ENCODE results near the gene ROBO2. TPM values are rescaled to one million over a fixed set of nuclear protein-coding genes. Genes with fewer than 3 reads are reported as not detected.

ROBO2 gene
- total RNA-seq, 2 donors from 2014 or later = not detected

GRCh38 chr3:77125966-77126365 lies 86.1 kb downstream of the ROBO2 start:
- Mint-ChIP-seq H3K4me1 (no peaks in the 10 kb centered on the region), H3K9me3 (peaks cover 17% of the 10 kb centered on the region), H3K27ac (no peak overlapping the region), H3K36me3 (ENCODE audit: low read depth) (no peaks in the 10 kb centered on the region), H3K4me3 (no peak overlapping the region), H3K27me3 (no peaks in the 10 kb centered on the region)
- ATAC-seq (replicated peaks) = no peak

DNA sequence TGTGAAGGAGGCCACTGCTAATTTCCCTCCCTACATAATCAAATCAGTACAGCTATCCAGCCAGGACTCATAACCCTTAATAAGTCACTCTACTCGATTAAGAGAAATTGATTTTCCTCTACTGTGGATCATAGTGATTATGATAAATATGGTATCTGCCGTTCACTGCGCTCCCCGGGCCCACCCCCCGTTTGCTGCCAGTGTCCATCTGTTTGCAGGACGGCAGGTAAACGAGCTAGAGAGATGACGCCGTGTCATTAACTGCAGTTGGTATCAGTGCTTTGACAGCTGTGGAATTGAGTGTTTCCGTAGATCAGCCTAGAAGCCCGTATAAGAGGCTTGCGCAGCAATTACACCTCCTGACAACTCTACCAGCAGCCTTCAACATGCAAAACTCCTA lies 94.9 kb downstream of the ROBO2 start:
- H3K4me1 Mint-ChIP-seq = no peaks in the 10 kb centered on the region
- H3K27ac Mint-ChIP-seq = no peak overlapping the region
- H3K9me3 Mint-ChIP-seq = peaks cover 4% of the 10 kb centered on the region
- H3K36me3 Mint-ChIP-seq (ENCODE audit: low read depth) = no peaks in the 10 kb centered on the region
- H3K27me3 Mint-ChIP-seq = no peaks in the 10 kb centered on the region
- no peak overlapping the region for H3K4me3 Mint-ChIP-seq
- no peak for ATAC-seq (replicated peaks)

GRCh38 chr3:77137559-77137958 lies 97.7 kb downstream of the ROBO2 start:
- H3K4me3 Mint-ChIP-seq = no peak overlapping the region
- H3K27me3 Mint-ChIP-seq = no peaks in the 10 kb centered on the region
- no peaks in the 10 kb centered on the region for H3K36me3 Mint-ChIP-seq (ENCODE audit: low read depth)
- H3K27ac Mint-ChIP-seq = no peak overlapping the region
- no peak for ATAC-seq (replicated peaks)
- H3K4me1 Mint-ChIP-seq = no peaks in the 10 kb centered on the region
- H3K9me3 Mint-ChIP-seq = no peaks in the 10 kb centered on the region

- Mint-ChIP-seq H3K4me1 (no peaks in the 10 kb centered on the region), H3K27me3 (no peaks in the 10 kb centered on the region), H3K9me3 (peaks cover 7% of the 10 kb centered on the region), H3K36me3 (ENCODE audit: low read depth) (no peaks in the 10 kb centered on the region), H3K27ac (no peak overlapping the region), H3K4me3 (no peak overlapping the region)
- no peak for ATAC-seq (replicated peaks)
Observed at GRCh38 chr3:77139624-77140023, 99.7 kb downstream of the ROBO2 start.

- no peak overlapping the region for H3K27ac Mint-ChIP-seq
- no peaks in the 10 kb centered on the region for H3K4me1 Mint-ChIP-seq
- H3K9me3 Mint-ChIP-seq = peaks cover 11% of the 10 kb centered on the region
- H3K4me3 Mint-ChIP-seq = no peak overlapping the region
- H3K36me3 Mint-ChIP-seq (ENCODE audit: low read depth) = no peaks in the 10 kb centered on the region
- no peak for ATAC-seq (replicated peaks)
- H3K27me3 Mint-ChIP-seq = no peaks in the 10 kb centered on the region
Observed at GRCh38 chr3:77141423-77141822, 101.5 kb downstream of the ROBO2 start.

GRCh38 chr3:77142578-77142977 lies 102.7 kb downstream of the ROBO2 start:
- H3K36me3 Mint-ChIP-seq (ENCODE audit: low read depth) = no peaks in the 10 kb centered on the region
- H3K4me1 Mint-ChIP-seq = no peaks in the 10 kb centered on the region
- peaks cover 11% of the 10 kb centered on the region for H3K9me3 Mint-ChIP-seq
- no peak for ATAC-seq (replicated peaks)
- H3K27ac Mint-ChIP-seq = no peak overlapping the region
- no peaks in the 10 kb centered on the region for H3K27me3 Mint-ChIP-seq
- H3K4me3 Mint-ChIP-seq = no peak overlapping the region

DNA sequence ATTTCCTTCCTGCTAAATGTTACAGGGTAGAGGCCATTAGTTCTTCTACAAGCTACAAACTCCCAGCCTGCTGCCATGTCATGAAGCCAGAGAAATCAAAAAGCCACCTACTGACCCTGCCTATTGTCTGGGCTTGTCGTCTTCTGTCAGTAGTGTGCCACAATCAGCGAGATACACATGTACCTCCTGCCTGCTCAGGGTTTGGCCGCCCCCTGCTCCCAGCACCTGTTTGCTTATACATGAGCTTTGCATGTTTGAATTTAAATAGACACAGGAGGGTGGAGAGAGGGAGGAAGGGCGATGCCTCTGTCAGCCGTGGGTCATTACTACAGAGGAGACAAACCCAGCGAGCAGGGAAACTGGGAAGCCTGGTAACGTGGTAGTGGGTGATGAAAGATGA lies 106.1 kb downstream of the ROBO2 start:
- Mint-ChIP-seq H3K4me3 (no peak overlapping the region), H3K36me3 (ENCODE audit: low read depth) (no peaks in the 10 kb centered on the region), H3K27me3 (no peaks in the 10 kb centered on the region), H3K4me1 (no peaks in the 10 kb centered on the region), H3K27ac (no peak overlapping the region), H3K9me3 (peaks cover 11% of the 10 kb centered on the region)
- ATAC-seq (replicated peaks) = no peak

- H3K27me3 Mint-ChIP-seq = no peaks in the 10 kb centered on the region
- H3K36me3 Mint-ChIP-seq (ENCODE audit: low read depth) = no peaks in the 10 kb centered on the region
- peaks cover 11% of the 10 kb centered on the region for H3K9me3 Mint-ChIP-seq
- no peak overlapping the region for H3K4me3 Mint-ChIP-seq
- H3K27ac Mint-ChIP-seq = no peak overlapping the region
- no peak for ATAC-seq (replicated peaks)
- H3K4me1 Mint-ChIP-seq = no peaks in the 10 kb centered on the region
Observed at GRCh38 chr3:77147836-77148578, 108.1 kb downstream of the ROBO2 start.

GRCh38 chr3:77149382-77149781 lies 109.5 kb downstream of the ROBO2 start:
- Mint-ChIP-seq H3K4me3 (no peak overlapping the region), H3K27me3 (no peaks in the 10 kb centered on the region), H3K9me3 (peaks cover 5% of the 10 kb centered on the region), H3K36me3 (ENCODE audit: low read depth) (no peaks in the 10 kb centered on the region), H3K4me1 (no peaks in the 10 kb centered on the region), H3K27ac (no peak overlapping the region)
- no peak for ATAC-seq (replicated peaks)

DNA sequence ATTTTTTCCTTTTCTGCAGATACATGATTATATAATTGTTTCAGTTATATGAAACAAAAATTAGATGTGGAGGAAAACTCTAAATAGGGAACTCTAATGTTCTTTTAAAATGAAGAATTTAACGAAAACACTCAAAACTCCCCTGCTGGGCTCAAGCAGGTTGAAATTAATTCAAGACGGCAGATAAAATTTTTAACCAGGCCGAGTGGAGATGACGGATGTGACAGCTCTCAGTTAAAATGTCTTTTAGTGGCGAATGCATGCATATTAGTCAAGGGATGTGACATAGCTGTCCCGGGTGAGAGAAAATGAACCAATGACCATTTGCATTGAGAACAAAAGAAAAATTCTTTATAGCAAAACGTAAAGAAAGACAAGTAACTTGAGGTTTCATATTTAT lies 110.1 kb downstream of the ROBO2 start:
- no peaks in the 10 kb centered on the region for H3K36me3 Mint-ChIP-seq (ENCODE audit: low read depth)
- ATAC-seq (replicated peaks) = no peak
- peaks cover 5% of the 10 kb centered on the region for H3K9me3 Mint-ChIP-seq
- H3K27me3 Mint-ChIP-seq = no peaks in the 10 kb centered on the region
- H3K27ac Mint-ChIP-seq = no peak overlapping the region
- no peaks in the 10 kb centered on the region for H3K4me1 Mint-ChIP-seq
- H3K4me3 Mint-ChIP-seq = no peak overlapping the region

GRCh38 chr3:77150759-77151158 lies 110.9 kb downstream of the ROBO2 start:
- Mint-ChIP-seq H3K27ac (no peak overlapping the region), H3K9me3 (peaks cover 7% of the 10 kb centered on the region), H3K4me3 (no peak overlapping the region), H3K36me3 (ENCODE audit: low read depth) (no peaks in the 10 kb centered on the region), H3K27me3 (no peaks in the 10 kb centered on the region), H3K4me1 (no peaks in the 10 kb centered on the region)
- ATAC-seq (replicated peaks) = no peak

DNA sequence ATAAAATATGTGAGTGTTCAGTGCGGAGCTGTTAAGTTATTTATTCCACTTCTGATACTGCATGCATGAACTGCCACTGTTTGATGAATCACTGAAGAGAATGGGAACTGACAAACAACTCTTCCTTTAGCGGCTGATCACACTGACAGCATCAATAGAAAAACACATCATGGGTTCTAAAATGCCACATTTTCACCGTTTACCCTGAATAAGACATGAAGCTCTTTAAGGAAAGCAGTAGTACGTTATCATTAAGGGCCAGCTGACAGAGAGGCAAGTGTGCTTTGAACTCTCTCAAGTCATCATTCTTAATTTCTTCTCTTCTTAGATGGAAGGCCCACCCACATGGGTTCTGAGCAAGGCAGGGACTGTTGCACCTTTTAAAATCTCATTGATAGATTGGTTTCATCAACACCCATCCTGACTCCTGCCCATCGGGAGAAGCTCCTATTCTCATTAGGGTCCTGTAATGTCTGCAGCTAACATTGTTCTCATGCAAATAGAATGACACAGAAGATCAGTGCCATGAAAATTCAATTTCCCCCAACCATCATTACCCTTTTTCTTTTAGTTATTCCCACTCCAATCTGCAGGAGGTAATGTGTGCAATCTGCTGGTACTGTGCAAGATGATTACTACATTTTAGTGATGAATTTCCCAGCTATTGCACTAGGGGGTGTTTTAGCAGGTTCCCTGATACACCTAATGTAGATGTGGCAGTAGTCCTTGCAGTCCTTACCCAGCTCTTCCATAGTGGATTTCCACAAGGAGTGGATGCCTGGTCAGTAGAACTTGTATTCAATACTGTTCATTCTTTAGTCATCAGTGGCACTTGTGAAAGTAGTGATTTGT lies 119.1 kb downstream of the ROBO2 start:
- Mint-ChIP-seq H3K27me3 (no peaks in the 10 kb centered on the region), H3K27ac (no peak overlapping the region), H3K4me3 (no peak overlapping the region), H3K4me1 (no peaks in the 10 kb centered on the region), H3K9me3 (peaks cover 10% of the 10 kb centered on the region), H3K36me3 (ENCODE audit: low read depth) (no peaks in the 10 kb centered on the region)
- no peak for ATAC-seq (replicated peaks)

DNA sequence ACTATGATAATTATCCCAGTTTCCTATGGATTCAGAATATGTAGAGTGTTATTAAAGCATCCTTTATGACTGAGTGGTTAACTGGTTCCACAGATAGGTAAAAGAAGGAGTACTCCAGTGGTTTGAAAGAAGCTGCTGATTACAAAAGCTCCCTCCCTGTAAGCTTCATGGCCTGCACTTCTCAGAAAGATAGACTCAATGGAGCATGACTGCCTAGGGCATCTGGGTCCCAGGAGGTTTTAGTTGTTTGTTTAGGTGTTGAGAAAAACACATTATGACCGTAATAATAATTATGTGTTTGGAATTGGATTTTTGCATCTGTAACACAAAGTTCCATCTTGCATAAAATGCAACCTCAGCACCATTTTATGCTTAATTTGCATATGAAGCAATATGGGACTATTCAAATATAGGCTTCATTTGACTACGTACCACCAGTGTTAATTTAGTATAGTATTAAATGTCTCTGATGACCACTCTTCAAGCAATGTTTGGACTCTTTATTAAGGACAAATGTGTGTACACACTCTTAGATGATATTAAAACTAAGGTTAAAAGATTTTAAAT lies 121.1 kb downstream of the ROBO2 start:
- Mint-ChIP-seq H3K9me3 (peaks cover 5% of the 10 kb centered on the region), H3K27ac (no peak overlapping the region), H3K4me1 (no peaks in the 10 kb centered on the region), H3K4me3 (no peak overlapping the region), H3K27me3 (no peaks in the 10 kb centered on the region), H3K36me3 (ENCODE audit: low read depth) (no peaks in the 10 kb centered on the region)
- ATAC-seq (replicated peaks) = no peak

GRCh38 chr3:77169823-77170222 lies 129.9 kb downstream of the ROBO2 start:
- H3K27me3 Mint-ChIP-seq = no peaks in the 10 kb centered on the region
- H3K4me3 Mint-ChIP-seq = no peak overlapping the region
- H3K36me3 Mint-ChIP-seq (ENCODE audit: low read depth) = no peaks in the 10 kb centered on the region
- H3K9me3 Mint-ChIP-seq = peaks cover 7% of the 10 kb centered on the region
- ATAC-seq (replicated peaks) = no peak
- H3K27ac Mint-ChIP-seq = no peak overlapping the region
- H3K4me1 Mint-ChIP-seq = no peaks in the 10 kb centered on the region

GRCh38 chr3:77171026-77171425 lies 131.1 kb downstream of the ROBO2 start:
- no peak overlapping the region for H3K4me3 Mint-ChIP-seq
- H3K27ac Mint-ChIP-seq = no peak overlapping the region
- no peak for ATAC-seq (replicated peaks)
- H3K36me3 Mint-ChIP-seq (ENCODE audit: low read depth) = no peaks in the 10 kb centered on the region
- H3K4me1 Mint-ChIP-seq = no peaks in the 10 kb centered on the region
- H3K27me3 Mint-ChIP-seq = no peaks in the 10 kb centered on the region
- H3K9me3 Mint-ChIP-seq = peaks cover 16% of the 10 kb centered on the region
